Activated naive CD8-positive, alpha-beta T cell (primary cell): ENCODE results near the gene ACSBG1.
"Not testable (repeated sequence)": the region's sequence is repeated elsewhere in the genome, so short reads cannot be mapped to it uniquely, and the experiment has no call there.

Experiments used
- H3K27ac Mint-ChIP-seq: one replicate; pipeline ENCODE4 v1.8.0; 2021; ENCODE audit warnings: mixed read lengths
- H3K27me3 Mint-ChIP-seq: one replicate; pipeline ENCODE4 v1.8.0; 2021; ENCODE audit warnings: mixed read lengths
- H3K36me3 Mint-ChIP-seq: one replicate; pipeline ENCODE4 v1.8.0; 2021; ENCODE audit warnings: mixed read lengths
- H3K4me1 Mint-ChIP-seq: one replicate; pipeline ENCODE4 v1.8.0; 2021; ENCODE audit warnings: low read depth, mixed read lengths
- H3K4me3 Mint-ChIP-seq: one replicate; pipeline ENCODE4 v1.8.0; 2021; ENCODE audit warnings: mild to moderate bottlenecking, mixed read lengths
- H3K9me3 Mint-ChIP-seq: one replicate; pipeline ENCODE4 v1.8.0; 2021; ENCODE audit warnings: low read depth, mixed read lengths

ACSBG1 gene

DNA sequence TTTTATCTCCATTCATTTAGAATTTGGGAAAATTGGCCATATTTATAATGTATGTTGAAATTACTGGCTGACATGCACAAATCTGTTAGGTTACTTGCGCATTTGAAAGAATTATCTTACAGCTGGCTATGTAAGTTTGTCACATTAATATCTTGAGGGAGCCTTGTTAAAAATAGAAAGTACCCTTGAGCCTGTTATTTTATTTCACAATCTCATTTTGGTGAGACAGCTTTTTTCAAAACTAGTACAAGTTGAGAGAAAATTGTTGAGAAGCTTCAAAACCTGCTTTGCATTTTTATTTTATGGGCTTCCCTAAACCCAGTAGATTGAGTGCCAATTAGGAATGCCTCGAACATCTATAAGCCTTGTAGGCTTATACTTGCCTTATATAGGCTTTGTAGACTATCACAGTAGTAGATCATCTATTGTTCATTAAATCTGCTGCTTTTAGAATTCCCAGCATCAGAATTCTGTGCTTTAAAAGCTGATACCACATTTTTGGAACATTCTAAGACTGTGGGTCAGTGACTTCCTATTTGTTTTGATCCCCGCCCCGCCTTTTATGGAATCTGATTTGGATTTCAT, 78.9 kb downstream of the ACSBG1 start:
- H3K36me3 Mint-ChIP-seq, result no peaks in the 10 kb centered on the region
- no peaks in the 10 kb centered on the region for H3K27me3 Mint-ChIP-seq
- peaks cover 21% of the 10 kb centered on the region for H3K4me1 Mint-ChIP-seq
- no peaks in the 10 kb centered on the region for H3K9me3 Mint-ChIP-seq
- no peak overlapping the region for H3K27ac Mint-ChIP-seq
- no peak overlapping the region for H3K4me3 Mint-ChIP-seq

DNA sequence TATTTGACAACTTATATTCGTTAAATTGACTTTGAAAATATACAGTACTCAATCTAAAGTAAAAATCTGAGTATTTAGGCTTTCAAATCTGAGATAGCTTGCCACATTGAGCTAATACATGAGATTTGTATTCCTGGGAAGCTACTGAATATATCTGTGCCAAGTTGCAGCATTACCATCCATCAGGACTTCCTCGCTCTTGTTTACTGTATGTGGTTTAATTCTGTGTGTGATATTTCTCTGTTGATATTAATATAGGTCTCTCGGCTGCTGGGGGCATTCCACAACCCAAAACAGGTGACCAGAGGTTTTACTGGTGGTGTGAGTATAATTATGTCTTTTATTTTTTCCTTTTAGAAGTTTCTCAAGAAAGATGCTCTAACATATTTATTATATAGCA, 79.4 kb downstream of the ACSBG1 start:
- Mint-ChIP-seq H3K9me3 (no peaks in the 10 kb centered on the region), H3K4me3 (no peak overlapping the region), H3K36me3 (no peaks in the 10 kb centered on the region), H3K27me3 (no peaks in the 10 kb centered on the region), H3K4me1 (peaks cover 26% of the 10 kb centered on the region), H3K27ac (no peak overlapping the region)

GRCh38 chr15:78151075-78151474, 83.3 kb downstream of the ACSBG1 start:
- H3K9me3 Mint-ChIP-seq, H3K36me3 Mint-ChIP-seq, H3K27me3 Mint-ChIP-seq: not testable (repeated sequence)
- peak overlapping the region; percentile 22 for H3K27ac Mint-ChIP-seq
- H3K4me1 Mint-ChIP-seq, result peaks cover 42% of the 10 kb centered on the region
- H3K4me3 Mint-ChIP-seq, result peak overlapping the region; percentile 99

- H3K4me1 Mint-ChIP-seq, result peaks cover 41% of the 10 kb centered on the region
- no peaks in the 10 kb centered on the region for H3K36me3 Mint-ChIP-seq
- peak overlapping the region; percentile 92 for H3K27ac Mint-ChIP-seq
- peak overlapping the region; percentile 99 for H3K4me3 Mint-ChIP-seq
- no peaks in the 10 kb centered on the region for H3K27me3 Mint-ChIP-seq
- no peaks in the 10 kb centered on the region for H3K9me3 Mint-ChIP-seq
Measured at GRCh38 chr15:78149805-78150751, 84.3 kb downstream of the ACSBG1 start.

DNA sequence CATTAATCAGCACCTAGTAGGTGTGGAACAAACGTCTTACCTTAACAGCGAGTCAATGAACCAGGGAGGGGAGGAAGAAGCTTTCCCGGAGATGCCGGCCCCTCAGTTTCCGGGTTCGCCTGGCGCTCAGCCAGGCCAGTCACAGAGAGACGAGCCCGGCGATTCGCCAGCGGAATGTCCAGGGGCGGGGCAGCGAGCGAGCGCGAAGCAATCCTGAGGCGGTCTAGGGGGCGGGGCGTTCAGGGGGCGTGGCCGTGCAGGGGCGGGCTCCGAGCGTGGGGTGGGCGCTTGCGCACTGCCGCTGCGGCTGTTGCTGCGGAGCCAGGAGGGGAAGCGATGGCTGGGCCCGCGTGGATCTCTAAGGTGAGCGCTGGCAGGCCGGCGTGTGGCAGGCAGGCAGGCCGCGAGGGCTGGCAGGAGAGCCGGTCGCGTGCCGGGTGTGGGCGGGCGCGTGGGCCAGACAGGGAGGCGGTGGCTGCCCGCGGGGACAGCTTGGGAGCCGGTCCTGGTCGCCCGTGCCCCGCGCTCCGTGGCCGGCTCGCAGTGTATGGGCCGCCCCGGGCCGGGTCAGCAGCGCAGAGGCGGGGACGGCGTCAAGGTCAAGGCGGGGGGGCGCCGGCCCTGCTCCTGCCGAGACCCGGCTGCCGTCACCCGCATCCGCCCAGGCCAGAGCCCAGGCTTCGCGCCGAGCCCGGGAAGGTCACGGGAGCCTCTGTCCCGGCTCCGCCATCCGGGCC, 85.1 kb downstream of the ACSBG1 start, which contains the start of gene IDH3A:
Gene IDH3A (plus strand): TSS at position 295 of the 737 bp plus-strand sequence. CDS start 42 bp downstream, at position 337.
- H3K4me3 Mint-ChIP-seq, result peak within 1 kb of the TSS; percentile 99
- peaks cover 40% of the 10 kb centered on the region for H3K4me1 Mint-ChIP-seq
- H3K9me3 Mint-ChIP-seq, result no peaks in the 10 kb centered on the region
- H3K36me3 Mint-ChIP-seq, result no peaks in the 10 kb centered on the region
- no peaks in the 10 kb centered on the region for H3K27me3 Mint-ChIP-seq
- peak within 1 kb of the TSS; percentile 92 for H3K27ac Mint-ChIP-seq

GRCh38 chr15:78148392-78149067, 85.8 kb downstream of the ACSBG1 start:
- Mint-ChIP-seq H3K27me3 (no peaks in the 10 kb centered on the region), H3K4me1 (peaks cover 40% of the 10 kb centered on the region), H3K36me3 (no peaks in the 10 kb centered on the region), H3K4me3 (peak overlapping the region; percentile 95), H3K27ac (peak overlapping the region; percentile 90), H3K9me3 (no peaks in the 10 kb centered on the region)

DNA sequence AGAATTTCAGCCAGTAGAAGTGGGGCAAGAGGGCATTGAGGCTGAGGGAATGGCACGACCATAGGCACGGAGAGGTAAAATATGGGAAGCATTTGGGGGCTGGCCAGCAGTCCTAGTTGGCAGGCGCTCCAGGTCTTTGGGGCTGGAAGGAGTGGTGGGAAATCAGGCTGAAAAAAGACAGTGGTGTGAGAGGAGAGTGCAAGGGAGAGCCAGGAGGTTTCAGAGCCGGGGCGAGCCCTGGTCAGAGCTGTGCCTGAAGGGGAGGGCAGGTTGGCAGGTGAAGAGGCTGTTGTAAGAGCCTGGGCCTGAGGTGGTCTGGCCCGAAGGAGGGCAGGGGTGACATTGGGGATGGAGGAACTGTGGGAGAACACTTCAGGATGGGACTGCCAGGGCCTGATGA, 86.8 kb downstream of the ACSBG1 start:
- Mint-ChIP-seq H3K27me3 (no peaks in the 10 kb centered on the region), H3K4me1 (peaks cover 30% of the 10 kb centered on the region), H3K4me3 (peak overlapping the region; percentile 61), H3K9me3 (no peaks in the 10 kb centered on the region), H3K36me3 (no peaks in the 10 kb centered on the region), H3K27ac (peak overlapping the region; percentile 6)

- Mint-ChIP-seq H3K27me3 (no peaks in the 10 kb centered on the region), H3K4me3 (no peak overlapping the region), H3K4me1 (peaks cover 29% of the 10 kb centered on the region), H3K27ac (no peak overlapping the region), H3K36me3 (no peaks in the 10 kb centered on the region), H3K9me3 (no peaks in the 10 kb centered on the region)
Measured at GRCh38 chr15:78146425-78147154, 87.8 kb downstream of the ACSBG1 start.

GRCh38 chr15:78142332-78142731, 92.0 kb downstream of the ACSBG1 start:
- peaks cover 3% of the 10 kb centered on the region for H3K4me1 Mint-ChIP-seq
- H3K27ac Mint-ChIP-seq, result no peak overlapping the region
- no peaks in the 10 kb centered on the region for H3K27me3 Mint-ChIP-seq
- no peaks in the 10 kb centered on the region for H3K9me3 Mint-ChIP-seq
- H3K36me3 Mint-ChIP-seq, result no peaks in the 10 kb centered on the region
- no peak overlapping the region for H3K4me3 Mint-ChIP-seq

DNA sequence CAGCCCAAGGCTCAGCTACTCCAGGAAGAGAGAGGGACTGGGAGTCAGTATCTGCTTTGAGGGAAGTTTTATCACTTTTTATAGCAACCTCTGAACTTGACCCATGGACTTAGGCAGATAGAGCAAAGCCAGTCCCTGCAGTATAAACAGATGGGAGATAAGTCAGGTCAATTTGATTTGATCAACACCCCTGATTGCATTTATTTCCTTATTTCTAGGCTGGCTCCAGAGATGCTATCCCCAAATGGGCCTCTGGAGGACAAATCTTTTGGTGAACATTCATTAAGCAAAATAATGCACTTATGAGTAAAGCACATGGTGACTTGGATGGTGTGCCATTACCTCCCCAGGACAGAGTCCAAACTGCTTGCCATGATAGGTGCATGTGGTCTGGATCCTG, 94.1 kb downstream of the ACSBG1 start:
- no peak overlapping the region for H3K4me3 Mint-ChIP-seq
- no peaks in the 10 kb centered on the region for H3K27me3 Mint-ChIP-seq
- no peaks in the 10 kb centered on the region for H3K36me3 Mint-ChIP-seq
- H3K4me1 Mint-ChIP-seq, result no peaks in the 10 kb centered on the region
- H3K27ac Mint-ChIP-seq, result no peak overlapping the region
- no peaks in the 10 kb centered on the region for H3K9me3 Mint-ChIP-seq

DNA sequence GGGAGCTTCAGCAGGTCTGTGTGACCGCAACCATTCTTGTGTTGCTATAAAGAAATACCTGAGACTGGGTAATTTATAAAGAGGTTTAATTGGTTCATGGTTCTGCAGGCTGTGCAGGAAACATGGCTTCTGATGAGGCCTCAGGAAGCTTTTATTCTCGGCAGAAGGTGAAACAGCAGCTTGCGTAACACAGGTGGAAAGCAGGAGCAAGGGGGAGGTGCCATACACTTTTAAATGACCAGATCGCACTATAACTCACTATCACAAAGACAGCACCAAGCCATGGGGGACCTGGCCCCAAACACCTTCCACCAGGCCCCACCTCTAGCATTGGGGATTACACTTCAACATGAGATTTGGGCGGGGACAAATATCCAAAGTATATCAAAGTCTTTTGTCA, 94.8 kb downstream of the ACSBG1 start:
- H3K9me3 Mint-ChIP-seq, result no peaks in the 10 kb centered on the region
- no peak overlapping the region for H3K4me3 Mint-ChIP-seq
- no peaks in the 10 kb centered on the region for H3K4me1 Mint-ChIP-seq
- no peak overlapping the region for H3K27ac Mint-ChIP-seq
- H3K27me3 Mint-ChIP-seq, result no peaks in the 10 kb centered on the region
- H3K36me3 Mint-ChIP-seq, result no peaks in the 10 kb centered on the region

GRCh38 chr15:78133801-78134200, 100.6 kb downstream of the ACSBG1 start:
- H3K27ac Mint-ChIP-seq, result no peak overlapping the region
- H3K9me3 Mint-ChIP-seq, result no peaks in the 10 kb centered on the region
- H3K36me3 Mint-ChIP-seq, result no peaks in the 10 kb centered on the region
- H3K27me3 Mint-ChIP-seq, result no peaks in the 10 kb centered on the region
- H3K4me3 Mint-ChIP-seq, result no peak overlapping the region
- peaks cover 20% of the 10 kb centered on the region for H3K4me1 Mint-ChIP-seq

- Mint-ChIP-seq H3K36me3 (no peaks in the 10 kb centered on the region), H3K27me3 (no peaks in the 10 kb centered on the region), H3K4me1 (peaks cover 23% of the 10 kb centered on the region), H3K9me3 (no peaks in the 10 kb centered on the region), H3K27ac (peak within 1 kb of the TSS; percentile 84), H3K4me3 (peak within 1 kb of the TSS; percentile 83)
Measured at GRCh38 chr15:78131295-78132061, 102.9 kb downstream of the ACSBG1 start, which contains the start of gene CIB2. Gene CIB2 (minus strand): TSS chr15:78131445. CDS start chr15:78131215, 230 bp downstream.
